Neural crest cell (in vitro differentiated cells): ENCODE results near the gene AIDA. TPM values are rescaled to one million over a fixed set of nuclear protein-coding genes. Genes with fewer than 3 reads are reported as not detected.

Experiments used
- DNase-seq: peaks from one replicate; pipeline ENCODE4 v3.0.0; 2021; ENCODE audit warnings: low read depth, mixed read lengths, low spot score
- H3K27ac Mint-ChIP-seq: one replicate; pipeline ENCODE4 v1.8.0; 2021; ENCODE audit warnings: mild to moderate bottlenecking, mixed read lengths; ENCODE audit not compliant: unreplicated experiment
- H3K27me3 Mint-ChIP-seq: 2 replicates; pipeline ENCODE4 v1.8.0; 2021; ENCODE audit warnings: low read depth, mild to moderate bottlenecking, mixed read lengths
- H3K36me3 Mint-ChIP-seq: 2 replicates; pipeline ENCODE4 v1.8.0; 2021; ENCODE audit warnings: low read depth, mild to moderate bottlenecking, mixed read lengths
- H3K4me1 Mint-ChIP-seq: 2 replicates; pipeline ENCODE4 v1.8.0; 2021; ENCODE audit warnings: mixed read lengths
- H3K4me3 Mint-ChIP-seq: one replicate; pipeline ENCODE4 v1.8.0; 2021; ENCODE audit warnings: mild to moderate bottlenecking, mixed read lengths
- H3K9me3 Mint-ChIP-seq: 2 replicates; pipeline ENCODE4 v1.8.0; 2021; ENCODE audit warnings: mixed read lengths
- CTCF ChIP-seq: fragments of 200-600 bp; sonication (generic); conservative IDR thresholded peaks from 2 replicates; pipeline ENCODE4 v1.5.0; 2021; ENCODE audit warnings: antibody characterized with exemption, mild to moderate bottlenecking
- total RNA-seq: library from RNA; stranded (reverse); gene quantifications from 2 replicates; pipeline ENCODE4 v1.2.1, GENCODE V29; 2021

Gene AIDA
- total RNA-seq, 1 donor from 2014 or later, result 71.6 TPM

- Mint-ChIP-seq H3K27ac (no peak overlapping the region), H3K27me3 (no peaks in the 10 kb centered on the region), H3K9me3 (no peaks in the 10 kb centered on the region)
Observed at GRCh38 chr1:222653178-222653827, 59.0 kb downstream of the AIDA start.

GRCh38 chr1:222652676-222653075 lies 59.6 kb downstream of the AIDA start:
- Mint-ChIP-seq H3K36me3 (no peaks in the 10 kb centered on the region), H3K9me3 (no peaks in the 10 kb centered on the region), H3K27me3 (no peaks in the 10 kb centered on the region)

More at GRCh38 chr1:222653178-222653827, 59.0 kb downstream of the AIDA start:
- TF ChIP-seq CTCF, result no peak
- Mint-ChIP-seq H3K36me3 (no peaks in the 10 kb centered on the region), H3K4me1 (no peaks in the 10 kb centered on the region), H3K4me3 (no peak overlapping the region)
- DNase-seq, result no peak

GRCh38 chr1:222644636-222644980 lies 67.7 kb downstream of the AIDA start:
- Mint-ChIP-seq H3K9me3 (no peaks in the 10 kb centered on the region), H3K27me3 (no peaks in the 10 kb centered on the region), H3K4me3 (peak overlapping the region; percentile 88), H3K4me1 (peaks cover 18% of the 10 kb centered on the region), H3K27ac (peak overlapping the region; percentile 93), H3K36me3 (peaks cover 3% of the 10 kb centered on the region)
- DNase-seq, result no peak
- TF ChIP-seq CTCF, result no peak

More at GRCh38 chr1:222652676-222653075, 59.6 kb downstream of the AIDA start:
- Mint-ChIP-seq H3K4me1 (no peaks in the 10 kb centered on the region), H3K4me3 (no peak overlapping the region), H3K27ac (no peak overlapping the region)
- TF ChIP-seq CTCF, result no peak
- no peak for DNase-seq

- Mint-ChIP-seq H3K27ac (peak overlapping the region; percentile 93), H3K4me3 (peak overlapping the region; percentile 88), H3K9me3 (no peaks in the 10 kb centered on the region)
Observed at GRCh38 chr1:222643938-222644635, 68.2 kb downstream of the AIDA start.

GRCh38 chr1:222643606-222643937 lies 68.7 kb downstream of the AIDA start:
- Mint-ChIP-seq H3K9me3 (no peaks in the 10 kb centered on the region), H3K36me3 (peaks cover 9% of the 10 kb centered on the region), H3K27me3 (no peaks in the 10 kb centered on the region), H3K4me1 (peaks cover 18% of the 10 kb centered on the region), H3K27ac (peak overlapping the region; percentile 93), H3K4me3 (peak overlapping the region; percentile 88)
- no peak for TF ChIP-seq CTCF
- no peak for DNase-seq

More at GRCh38 chr1:222643938-222644635, 68.2 kb downstream of the AIDA start:
- DNase-seq, result peak; percentile 97
- TF ChIP-seq CTCF, result no peak
- Mint-ChIP-seq H3K36me3 (peaks cover 4% of the 10 kb centered on the region), H3K4me1 (peaks cover 18% of the 10 kb centered on the region), H3K27me3 (no peaks in the 10 kb centered on the region)
